ENCODE measurements around the gene PRR15L. TPM values are rescaled to one million over a fixed set of nuclear protein-coding genes. Genes with fewer than 3 reads are reported as not detected.

The PRR15L gene
- total RNA-seq, 2 experiments from 2014 or later = not detected

DNA sequence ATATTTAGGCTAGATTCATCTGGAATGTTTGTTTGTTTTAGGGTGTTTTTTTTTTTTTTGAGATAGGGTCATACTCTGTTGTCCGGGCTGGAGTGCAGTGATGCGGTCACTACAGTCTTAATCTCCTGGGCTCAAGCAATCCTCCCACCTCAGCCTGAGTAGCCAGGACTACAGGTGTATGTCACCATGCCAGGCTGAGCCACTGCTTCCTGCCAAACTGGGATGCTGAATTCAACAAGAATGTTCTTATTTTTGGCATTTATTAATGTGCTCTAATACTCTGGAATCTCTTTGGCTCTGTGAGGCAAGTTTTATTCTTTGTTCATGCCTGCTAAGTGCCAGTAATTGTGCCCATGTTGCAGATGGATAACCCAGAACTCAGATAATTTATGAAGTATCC is 40.1 kb downstream of the PRR15L start:
- Mint-ChIP-seq H3K36me3 (peaks cover 3% of the 10 kb centered on the region), H3K27ac (no peak overlapping the region), H3K4me3 (no peak overlapping the region), H3K4me1 (peaks cover 4% of the 10 kb centered on the region), H3K27me3 (no peaks in the 10 kb centered on the region), H3K9me3 (no peaks in the 10 kb centered on the region)
- DNase-seq = no peak

DNA sequence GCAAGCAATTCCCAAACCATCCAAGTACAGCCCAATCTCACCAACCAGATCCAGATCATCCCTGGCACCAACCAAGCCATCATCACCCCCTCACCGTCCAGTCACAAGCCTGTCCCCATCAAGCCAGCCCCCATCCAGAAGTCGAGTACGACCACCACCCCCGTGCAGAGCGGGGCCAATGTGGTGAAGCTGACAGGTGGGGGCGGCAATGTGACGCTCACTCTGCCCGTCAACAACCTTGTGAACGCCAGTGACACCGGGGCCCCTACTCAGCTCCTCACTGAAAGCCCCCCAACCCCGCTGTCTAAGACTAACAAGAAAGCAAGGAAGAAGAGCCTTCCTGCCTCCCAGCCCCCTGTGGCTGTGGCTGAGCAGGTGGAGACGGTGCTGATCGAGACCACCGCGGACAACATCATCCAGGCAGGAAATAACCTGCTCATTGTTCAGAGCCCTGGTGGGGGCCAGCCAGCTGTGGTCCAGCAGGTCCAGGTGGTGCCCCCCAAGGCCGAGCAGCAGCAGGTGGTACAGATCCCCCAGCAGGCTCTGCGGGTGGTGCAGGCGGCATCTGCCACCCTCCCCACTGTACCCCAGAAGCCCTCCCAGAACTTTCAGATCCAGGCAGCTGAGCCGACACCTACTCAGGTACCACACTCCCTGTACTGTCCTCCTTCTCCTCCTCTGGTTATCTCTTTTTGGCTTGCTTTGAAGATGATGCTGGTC is 41.0 kb downstream of the PRR15L start:
- no peak for DNase-seq
- Mint-ChIP-seq H3K9me3 (no peaks in the 10 kb centered on the region), H3K36me3 (peaks cover 3% of the 10 kb centered on the region), H3K27me3 (no peaks in the 10 kb centered on the region), H3K4me1 (peaks cover 4% of the 10 kb centered on the region), H3K27ac (peak overlapping the region; percentile 52), H3K4me3 (no peak overlapping the region)

DNA sequence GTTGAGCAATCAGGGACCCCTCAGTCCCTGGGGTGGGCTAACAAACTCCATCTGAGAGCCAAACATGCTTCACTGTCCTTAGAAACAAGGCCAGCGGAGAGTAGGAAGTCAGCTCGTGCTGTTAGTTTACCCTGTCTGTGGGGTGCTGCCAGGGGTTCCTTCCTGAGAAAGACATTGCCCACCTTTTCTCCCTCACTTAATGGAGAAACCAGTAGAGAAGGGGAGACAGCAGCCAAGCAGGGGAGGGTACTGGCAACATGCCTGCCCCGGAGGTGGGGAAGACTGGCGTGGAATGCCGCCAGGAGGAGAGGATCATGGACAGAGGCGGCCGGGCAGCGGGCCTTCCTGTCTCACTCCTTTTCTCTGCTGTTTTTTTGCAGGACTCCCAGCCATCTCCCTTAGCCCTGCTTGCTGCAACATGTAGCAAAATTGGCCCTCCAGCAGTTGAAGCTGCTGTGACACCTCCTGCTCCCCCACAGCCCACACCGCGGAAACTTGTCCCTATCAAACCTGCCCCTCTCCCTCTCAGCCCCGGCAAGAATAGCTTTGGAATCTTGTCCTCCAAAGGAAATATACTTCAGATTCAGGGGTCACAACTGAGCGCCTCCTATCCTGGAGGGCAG is 41.8 kb downstream of the PRR15L start:
- Mint-ChIP-seq H3K36me3 (peaks cover 3% of the 10 kb centered on the region), H3K4me3 (no peak overlapping the region), H3K9me3 (no peaks in the 10 kb centered on the region), H3K27me3 (no peaks in the 10 kb centered on the region), H3K4me1 (peaks cover 4% of the 10 kb centered on the region), H3K27ac (peak overlapping the region; percentile 63)
- no peak for DNase-seq

DNA sequence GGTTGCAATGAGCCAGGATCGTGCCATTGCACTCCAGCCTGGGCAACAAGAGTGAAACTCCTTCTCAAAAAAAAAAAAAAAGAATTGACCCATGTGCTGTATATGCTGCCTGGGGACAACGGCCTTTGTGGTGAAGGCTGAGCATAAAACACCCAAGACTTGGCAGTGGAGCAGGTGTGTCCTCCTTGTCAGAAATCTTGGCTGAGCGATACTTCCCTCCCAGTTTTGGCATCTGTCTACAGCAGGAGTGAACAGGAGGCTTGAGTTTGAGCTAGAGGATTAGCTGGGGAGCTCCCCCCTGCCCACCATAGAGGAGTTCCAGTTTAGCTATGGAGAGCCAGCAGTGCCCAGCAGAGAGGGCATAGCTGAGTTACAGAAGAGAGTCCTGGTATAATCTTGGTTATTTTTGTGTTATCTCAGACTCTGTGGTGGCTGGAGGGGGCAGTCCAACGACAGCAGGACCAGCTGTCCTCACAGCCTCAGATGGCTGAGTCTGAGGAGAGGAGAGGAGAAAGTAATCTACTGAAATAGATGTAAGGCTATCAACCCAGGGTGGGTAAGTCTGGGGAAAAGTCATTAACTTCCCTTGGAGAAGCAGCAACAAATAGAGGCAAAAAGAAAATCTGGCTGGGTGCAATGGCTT is 43.3 kb downstream of the PRR15L start:
- Mint-ChIP-seq H3K4me1 (peaks cover 4% of the 10 kb centered on the region), H3K36me3 (peaks cover 3% of the 10 kb centered on the region), H3K27ac (peak overlapping the region; percentile 16), H3K9me3 (no peaks in the 10 kb centered on the region), H3K4me3 (no peak overlapping the region), H3K27me3 (no peaks in the 10 kb centered on the region)
- no peak for DNase-seq

DNA sequence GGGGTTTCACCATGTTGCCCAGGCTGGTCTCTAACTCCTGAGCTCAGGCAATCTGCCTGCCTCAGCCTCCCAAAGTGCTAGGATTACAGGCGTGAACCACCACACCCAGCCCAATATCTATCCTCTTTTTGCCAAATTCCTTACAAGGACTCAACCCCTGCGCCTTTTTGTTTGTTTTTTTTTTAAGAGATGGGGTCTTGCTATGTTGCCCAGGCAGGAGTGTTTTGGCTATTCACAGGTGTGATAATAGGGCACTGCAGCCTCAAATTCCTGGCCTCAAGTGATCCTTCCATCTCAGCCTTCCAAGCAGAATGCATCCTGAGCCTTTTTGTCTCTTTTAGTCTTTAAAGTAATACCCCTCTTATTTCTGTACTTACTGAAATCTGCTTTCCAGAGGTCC is 44.6 kb downstream of the PRR15L start:
- no peaks in the 10 kb centered on the region for H3K27me3 Mint-ChIP-seq

DNA sequence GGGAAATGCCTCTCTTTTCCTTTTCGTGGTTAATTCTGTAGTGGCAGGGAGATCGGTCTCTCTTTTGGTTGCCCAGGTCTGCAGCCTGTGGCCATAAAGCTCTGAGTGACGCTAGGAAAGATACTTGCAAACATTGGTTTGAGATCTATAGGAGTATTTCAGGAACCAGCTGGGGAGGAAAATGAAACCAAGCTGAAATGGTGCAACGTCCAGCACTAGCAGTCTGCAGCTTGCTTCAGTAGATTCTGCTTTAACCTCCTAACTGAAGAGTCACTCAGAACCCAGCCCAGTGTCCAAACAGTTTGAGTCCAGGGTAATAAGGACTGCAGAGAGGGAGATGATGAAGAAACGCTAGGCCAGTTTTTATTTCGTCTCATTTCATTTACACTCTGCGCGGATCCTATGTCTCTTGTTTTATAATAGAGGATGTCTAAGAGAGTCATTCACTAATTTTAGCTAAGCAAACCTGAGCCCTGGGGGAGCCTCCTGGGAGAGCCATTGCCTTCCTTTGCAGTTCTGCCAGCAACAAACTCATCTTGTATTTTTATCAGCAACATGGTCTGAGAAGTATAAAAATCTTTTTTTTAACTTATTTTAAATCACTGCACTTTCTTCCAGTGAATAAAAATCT is 49.6 kb downstream of the PRR15L start:
- Mint-ChIP-seq H3K27me3 (no peaks in the 10 kb centered on the region), H3K36me3 (peaks cover 11% of the 10 kb centered on the region), H3K9me3 (no peaks in the 10 kb centered on the region), H3K27ac (peak overlapping the region; percentile 12), H3K4me1 (peaks cover 25% of the 10 kb centered on the region), H3K4me3 (no peak overlapping the region)
- DNase-seq = no peak

More for the DNA sequence above, 44.6 kb downstream of the PRR15L start:
- Mint-ChIP-seq H3K4me3 (no peak overlapping the region), H3K4me1 (peaks cover 9% of the 10 kb centered on the region), H3K27ac (no peak overlapping the region), H3K9me3 (no peaks in the 10 kb centered on the region), H3K36me3 (peaks cover 5% of the 10 kb centered on the region)
- no peak for DNase-seq

DNA sequence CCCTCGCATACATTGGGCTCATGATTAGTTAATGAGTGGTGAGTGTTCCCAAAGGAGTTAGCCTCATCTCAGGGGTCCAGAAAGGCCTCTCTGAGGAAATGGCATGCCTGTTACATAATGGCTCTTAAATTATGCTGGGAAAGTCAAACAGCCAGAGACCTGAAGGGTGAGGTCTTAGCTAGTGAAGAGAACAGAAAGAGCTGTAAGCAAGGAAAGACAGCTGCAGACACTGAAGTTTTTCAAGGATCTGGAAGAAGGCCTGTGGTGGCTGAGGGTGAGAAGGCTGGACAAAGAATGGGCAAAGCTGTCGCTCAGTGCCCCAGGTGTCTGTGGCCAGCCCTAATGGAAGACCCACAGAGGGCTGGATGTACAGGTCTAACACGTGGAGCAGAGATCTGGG is 51.2 kb downstream of the PRR15L start:
- H3K4me1 Mint-ChIP-seq = peaks cover 30% of the 10 kb centered on the region
- no peaks in the 10 kb centered on the region for H3K27me3 Mint-ChIP-seq
- no peaks in the 10 kb centered on the region for H3K9me3 Mint-ChIP-seq
- DNase-seq = no peak
- peaks cover 13% of the 10 kb centered on the region for H3K36me3 Mint-ChIP-seq
- H3K4me3 Mint-ChIP-seq = no peak overlapping the region
- H3K27ac Mint-ChIP-seq = no peak overlapping the region

DNA sequence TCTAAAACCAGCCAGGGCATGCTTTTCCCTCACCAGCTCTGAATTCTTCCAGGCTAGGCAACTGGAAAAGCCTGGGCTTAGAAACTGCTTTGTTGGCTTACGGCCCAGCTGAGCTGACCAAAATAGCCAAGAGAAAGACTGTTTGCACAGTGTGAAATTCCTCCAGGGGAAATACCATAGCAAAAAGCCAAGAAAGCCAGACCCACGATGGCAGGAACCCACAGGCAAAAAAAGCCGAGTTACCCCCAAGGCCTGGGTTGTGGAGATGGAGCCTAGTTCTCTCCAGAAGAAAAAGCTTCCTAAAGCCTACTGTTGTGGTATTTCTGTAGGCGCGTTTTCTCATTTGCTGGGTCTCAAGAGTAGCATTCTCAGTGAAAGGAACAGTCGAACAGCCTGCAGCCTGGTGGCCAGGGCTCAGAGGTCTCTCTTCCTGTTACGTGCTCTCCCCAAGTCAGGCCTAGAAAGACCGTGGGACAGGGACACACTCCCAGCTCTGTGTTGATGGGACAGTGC is 52.4 kb downstream of the PRR15L start:
- no peak for DNase-seq
- Mint-ChIP-seq H3K27me3 (no peaks in the 10 kb centered on the region), H3K9me3 (no peaks in the 10 kb centered on the region), H3K4me3 (no peak overlapping the region), H3K36me3 (peaks cover 13% of the 10 kb centered on the region), H3K27ac (no peak overlapping the region), H3K4me1 (peaks cover 33% of the 10 kb centered on the region)

DNA sequence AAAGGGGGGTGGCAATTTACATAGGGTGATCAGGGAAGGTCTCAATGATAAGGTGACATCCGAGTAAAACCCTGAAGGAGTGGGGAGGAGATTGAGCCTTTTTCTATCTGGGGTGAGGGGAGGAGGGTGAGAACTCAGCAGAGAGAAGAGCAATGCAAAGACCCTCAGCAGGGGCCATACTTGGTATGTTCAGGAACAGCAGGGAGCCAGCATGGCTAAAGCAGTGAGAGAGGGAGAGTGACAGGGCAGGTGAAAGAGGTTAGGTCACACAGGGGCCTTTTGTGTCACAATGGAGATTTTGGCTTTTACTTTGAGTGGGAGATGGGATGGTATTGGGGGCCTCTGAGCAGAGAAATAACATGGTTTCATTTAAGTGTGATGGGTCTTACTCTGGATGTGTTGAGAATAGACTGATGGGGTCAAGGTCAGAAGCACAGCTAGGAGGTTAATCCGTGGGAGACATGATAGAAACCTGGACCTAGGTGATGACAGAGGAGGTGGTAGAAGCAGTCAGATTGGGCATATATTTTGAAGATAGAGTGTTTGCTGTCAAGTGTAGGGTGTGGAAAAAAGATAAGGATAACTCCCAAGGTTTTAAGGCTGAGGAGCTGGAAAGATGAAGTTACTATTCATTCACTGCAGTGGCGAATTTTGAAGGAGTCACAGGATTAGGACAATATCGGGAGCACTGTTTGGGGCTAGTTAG is 55.5 kb downstream of the PRR15L start:
- no peak for DNase-seq
- Mint-ChIP-seq H3K9me3 (no peaks in the 10 kb centered on the region), H3K27me3 (no peaks in the 10 kb centered on the region), H3K36me3 (peaks cover 19% of the 10 kb centered on the region), H3K27ac (no peak overlapping the region), H3K4me3 (no peak overlapping the region), H3K4me1 (peaks cover 40% of the 10 kb centered on the region)

Other genes with a start within 250 kb of the PRR15L start
- 10 to 100 TPM; 61.7 to 61.9 TPM for gene TBX21, start 224.6 kb downstream of the PRR15L start, total RNA-seq
- 10 to 100 TPM; 12.1 to 12.5 TPM for gene OSBPL7, start 136.1 kb downstream of the PRR15L start, total RNA-seq
- 10 to 100 TPM; 70.0 to 75.2 TPM for gene MRPL10, start 126.3 kb downstream of the PRR15L start, total RNA-seq
- gene LRRC46, start 126.2 kb downstream of the PRR15L start, total RNA-seq = under 1 TPM; 0.46 to 0.68 TPM
- 10 to 100 TPM; 15.3 to 17.1 TPM for gene SCRN2, start 116.6 kb downstream of the PRR15L start, total RNA-seq
- not detected for gene SP6, start 106.7 kb downstream of the PRR15L start, total RNA-seq
- gene SP2, start 61.6 kb downstream of the PRR15L start, total RNA-seq = 10 to 100 TPM; 18.1 to 18.8 TPM
- 10 to 100 TPM; 56.1 to 61.1 TPM for gene PNPO, start 16.3 kb downstream of the PRR15L start, total RNA-seq
- gene CDK5RAP3, start 13.2 kb upstream of the PRR15L start, total RNA-seq = 100 to 1,000 TPM; 163 to 168 TPM
- gene COPZ2, start 79.9 kb upstream of the PRR15L start, total RNA-seq = 1 to 10 TPM; 6.3 to 7.5 TPM
- 10 to 100 TPM; 99.0 to 99.7 TPM for gene NFE2L1, start 90.5 kb upstream of the PRR15L start, total RNA-seq
- gene CBX1, start 143.6 kb upstream of the PRR15L start, total RNA-seq = 10 to 100 TPM; 60.3 to 60.5 TPM
- 10 to 100 TPM; 32.0 to 33.1 TPM for gene SNX11, start 149.9 kb upstream of the PRR15L start, total RNA-seq

Measured in activated naive CD8-positive, alpha-beta T cell treated with anti-CD3 and anti-CD28 coated beads for 36 hours (primary cell).